H9 (cell line): ENCODE results near the gene CENPO. TPM values are rescaled to one million over a fixed set of nuclear protein-coding genes. Genes with fewer than 3 reads are reported as not detected.

ENCODE experiments used
- DNase-seq: peaks from one replicate; pipeline ENCODE4 v3.0.0-alpha.2; 2017
- H2AFZ ChIP-seq: one replicate; pipeline ENCODE4 v1.6.1; 2013; ENCODE audit warnings: mild to moderate bottlenecking, low read length, control low read depth, moderate library complexity
- H2AK5ac ChIP-seq: 2 replicates; pipeline ENCODE4 v1.6.1; 2013; ENCODE audit warnings: low read length, control low read depth, mixed read lengths; ENCODE audit not compliant: insufficient read length
- H2BK120ac ChIP-seq: one replicate; pipeline ENCODE4 v1.6.1; 2013; ENCODE audit warnings: low read depth, mild to moderate bottlenecking, low read length, control low read depth, inconsistent platforms; ENCODE audit not compliant: poor library complexity, severe bottlenecking
- H2BK12ac ChIP-seq: 2 replicates; pipeline ENCODE4 v1.6.1; 2013; ENCODE audit warnings: low read length, control low read depth, mixed read lengths, low read depth; ENCODE audit not compliant: insufficient read length
- H2BK15ac ChIP-seq: 2 replicates; pipeline ENCODE4 v1.6.1; 2013; ENCODE audit warnings: low read depth, low read length, control low read depth
- H2BK20ac ChIP-seq: one replicate; pipeline ENCODE4 v1.6.1; 2013; ENCODE audit warnings: low read depth, mild to moderate bottlenecking, low read length, control low read depth, inconsistent platforms; ENCODE audit not compliant: poor library complexity, severe bottlenecking
- H2BK5ac ChIP-seq: 2 replicates; pipeline ENCODE4 v1.6.1; 2013; ENCODE audit warnings: low read length, control low read depth, mixed read lengths; ENCODE audit not compliant: insufficient read length
- H3K14ac ChIP-seq: 2 replicates; pipeline ENCODE4 v1.6.1; 2013; ENCODE audit warnings: low read length, control low read depth; ENCODE audit not compliant: insufficient read depth
- H3K18ac ChIP-seq: 2 replicates; pipeline ENCODE4 v1.6.1; 2013; ENCODE audit warnings: low read depth, mild to moderate bottlenecking, mixed read lengths, low read length, control low read depth; ENCODE audit not compliant: insufficient read length
- H3K23ac ChIP-seq: 2 replicates; pipeline ENCODE4 v1.6.1; 2013; ENCODE audit warnings: low read length, control low read depth, mixed read lengths, low read depth; ENCODE audit not compliant: insufficient read length
- H3K23me2 ChIP-seq: 2 replicates; pipeline ENCODE4 v1.6.1; 2013; ENCODE audit warnings: low read depth, mild to moderate bottlenecking, mixed read lengths, low read length, control low read depth; ENCODE audit not compliant: insufficient read length, poor library complexity, severe bottlenecking
- H3K27ac ChIP-seq: 2 replicates; pipeline ENCODE4 v1.5.1; 2013; ENCODE audit warnings: low read length, control low read depth, mixed read lengths, low read depth; ENCODE audit not compliant: insufficient read length
- H3K27me3 ChIP-seq: 2 replicates; pipeline ENCODE4 v1.6.1; 2013; ENCODE audit warnings: low read length, control low read depth, inconsistent platforms; ENCODE audit not compliant: insufficient read depth
- H3K4ac ChIP-seq: 2 replicates; pipeline ENCODE4 v1.6.1; 2013; ENCODE audit warnings: low read depth, mild to moderate bottlenecking, control low read depth, inconsistent platforms, low read length, moderate library complexity
- H3K4me1 ChIP-seq: 2 replicates; pipeline ENCODE4 v1.6.1; 2013; ENCODE audit warnings: low read length, control low read depth, inconsistent platforms; ENCODE audit not compliant: insufficient read depth
- H3K4me2 ChIP-seq: 2 replicates; pipeline ENCODE4 v1.6.1; 2013; ENCODE audit warnings: low read length, control low read depth, mixed read lengths; ENCODE audit not compliant: insufficient read length, insufficient read depth
- H3K56ac ChIP-seq: 2 replicates; pipeline ENCODE4 v1.6.1; 2013; ENCODE audit warnings: low read depth, mild to moderate bottlenecking, mixed read lengths, low read length, control low read depth; ENCODE audit not compliant: insufficient read length
- H3K79me1 ChIP-seq: 2 replicates; pipeline ENCODE4 v1.6.1; 2013; ENCODE audit warnings: low read depth, mild to moderate bottlenecking, moderate library complexity, low read length, control low read depth, inconsistent platforms; ENCODE audit not compliant: insufficient read depth, poor library complexity, severe bottlenecking
- H3K79me2 ChIP-seq: 2 replicates; pipeline ENCODE4 v1.6.1; 2013; ENCODE audit warnings: low read length, control low read depth, inconsistent platforms; ENCODE audit not compliant: insufficient read depth
- H3K9ac ChIP-seq: 2 replicates; pipeline ENCODE4 v1.6.1; 2013; ENCODE audit warnings: low read length, control low read depth, mixed read lengths; ENCODE audit not compliant: insufficient read length; ENCODE audit errors: extremely low read depth
- H3K9me3 ChIP-seq: one replicate; pipeline ENCODE4 v1.6.1; 2013; ENCODE audit warnings: low read depth, low read length, inconsistent platforms; ENCODE audit not compliant: control insufficient read depth
- H3T11ph ChIP-seq: one replicate; pipeline ENCODE4 v1.6.1; 2013; ENCODE audit warnings: mild to moderate bottlenecking, low read length, control low read depth, inconsistent platforms
- H4K20me1 ChIP-seq: one replicate; pipeline ENCODE4 v1.6.1; 2013; ENCODE audit not compliant: control insufficient read depth, insufficient read length, insufficient read depth
- H4K5ac ChIP-seq: 2 replicates; pipeline ENCODE4 v1.6.1; 2013; ENCODE audit warnings: low read depth, mild to moderate bottlenecking, mixed read lengths, low read length, control low read depth; ENCODE audit not compliant: insufficient read length
- H4K8ac ChIP-seq: replicated peaks from 2 replicates; pipeline ENCODE4 v1.6.1; 2013; ENCODE audit warnings: low read length, control low read depth, mixed read lengths, low read depth; ENCODE audit not compliant: insufficient read length
- H4K91ac ChIP-seq: 2 replicates; pipeline ENCODE4 v1.6.1; 2013; ENCODE audit warnings: low read depth, mild to moderate bottlenecking, moderate library complexity, mixed read lengths, low read length, control low read depth; ENCODE audit not compliant: insufficient read length
- H3K27ac Mint-ChIP-seq, 3 experiments: 2 replicates in 2 of 3; 3 replicates in 1 of 3; pipeline ENCODE4 v1.8.0; 2020 to 2021; ENCODE audit warnings: mixed read lengths in 3 of 3, mild to moderate bottlenecking in 1 of 3, moderate library complexity in 1 of 3
- H3K27me3 Mint-ChIP-seq: 2 replicates; pipeline ENCODE4 v1.8.0; 2021; ENCODE audit warnings: low read depth, mild to moderate bottlenecking, moderate library complexity, mixed read lengths
- H3K36me3 Mint-ChIP-seq, 3 experiments: 2 replicates in 2 of 3; 3 replicates in 1 of 3; pipeline ENCODE4 v1.8.0; 2020 to 2021; ENCODE audit warnings: low read depth in 3 of 3, mixed read lengths in 3 of 3; ENCODE audit not compliant: insufficient read depth in 1 of 3
- H3K4me1 Mint-ChIP-seq, 2 experiments: 2 replicates each; pipeline ENCODE4 v1.8.0; 2020; ENCODE audit warnings: mixed read lengths in 2 of 2
- H3K4me3 Mint-ChIP-seq, 2 experiments: 2 replicates in 1 of 2; 3 replicates in 1 of 2; pipeline ENCODE4 v1.8.0; 2020 to 2021; ENCODE audit warnings: mild to moderate bottlenecking in 2 of 2, mixed read lengths in 2 of 2, moderate library complexity in 1 of 2
- H3K9me3 Mint-ChIP-seq, 2 experiments: 2 replicates in 1 of 2; 3 replicates in 1 of 2; pipeline ENCODE4 v1.8.0; 2020; ENCODE audit warnings: mild to moderate bottlenecking in 2 of 2, mixed read lengths in 2 of 2, moderate library complexity in 1 of 2
- WGBS: extraction: QIAGEN DNeasy Blood & Tissue Kit; methylation state at CpG from one replicate; pipeline ENCODE4 v1.1.7; 2013; ENCODE audit warnings: missing lambda C conversion rate, low lambda C conversion rate, mixed read lengths; ENCODE audit not compliant: insufficient read length; ENCODE audit errors: extremely low coverage; 5-methylcytosine and 5-hydroxymethylcytosine counted together
- total RNA-seq: library from RNA; stranded (reverse); gene quantifications from 2 replicates; pipeline ENCODE4 v1.2.1, GENCODE V29; 2021
- TF ChIP-seq, protein P1 (sequence below): fragments of 200-600 bp; sonication (generic); conservative IDR thresholded peaks from 3 replicates; pipeline ENCODE4 v1.8.0; 2021; ENCODE audit warnings: antibody characterized with exemption, mild to moderate bottlenecking

The CENPO gene
- total RNA-seq, 1 experiment from 2014 or later, result 49.5 TPM

DNA sequence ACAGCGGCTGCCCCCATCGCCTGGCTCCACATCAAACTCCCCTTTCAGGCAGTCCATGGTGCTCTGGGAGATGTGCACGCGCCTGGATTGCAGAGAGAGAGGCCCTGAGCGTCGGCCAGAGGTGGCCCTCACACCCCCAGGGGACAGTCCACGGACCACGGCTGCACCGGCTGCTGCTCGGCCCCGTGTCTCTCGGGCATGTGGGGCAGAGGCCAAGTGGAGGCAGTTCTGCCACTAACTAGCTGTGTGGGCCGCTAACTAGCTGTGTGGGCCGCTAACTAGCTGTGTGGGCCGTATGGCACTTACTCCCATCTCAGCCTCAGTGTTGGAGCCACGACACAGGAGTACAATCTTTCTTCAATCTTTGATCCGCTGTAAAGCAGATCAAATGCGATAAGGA lies 45.3 kb downstream of the CENPO start:
- Histone ChIP-seq H3K18ac (no peak overlapping the region), H3K4me1 (no peaks in the 10 kb centered on the region), H4K20me1 (no peaks in the 10 kb centered on the region), H3K9ac (no peak overlapping the region), H2AFZ (no peak overlapping the region), H3K4me2 (no peak overlapping the region), H3K79me2 (no peaks in the 10 kb centered on the region), H3K14ac (no peak overlapping the region), H2BK12ac (no peak overlapping the region), H4K8ac (no peak overlapping the region), H2BK20ac (no peak overlapping the region), H4K5ac (no peak overlapping the region), H3K27ac (no peak overlapping the region), H2BK120ac (no peak overlapping the region), H2BK5ac (no peak overlapping the region), H2AK5ac (no peak overlapping the region), H3K23ac (no peak overlapping the region), H3T11ph (no peak overlapping the region), H3K27me3 (no peaks in the 10 kb centered on the region), H4K91ac (no peak overlapping the region), H3K9me3 (no peaks in the 10 kb centered on the region), H3K56ac (no peak overlapping the region), H2BK15ac (no peak overlapping the region), H3K4ac (no peak overlapping the region), H3K23me2 (no peaks in the 10 kb centered on the region), H3K79me1 (no peaks in the 10 kb centered on the region)
- Mint-ChIP-seq H3K9me3 (peaks cover 0 to 6% of the 10 kb centered on the region in 2 experiments; a peak in 3 of 5 replicates), H3K4me1 (peaks cover 7 to 12% of the 10 kb centered on the region in 2 experiments), H3K27me3 (no peaks in the 10 kb centered on the region; the same call in 1 of the 2 replicates), H3K4me3 (no peak overlapping the region), H3K36me3 (peaks cover 40 to 46% (median 45%) of the 10 kb centered on the region in 3 experiments; a peak in 6 of 7 replicates), H3K27ac (no peak overlapping the region)
- DNase-seq, result no peak
- whole genome bisulfite sequencing, result no CpG with 5 or more reads among the region's 18 CpGs
- TF ChIP-seq, protein P1, sequence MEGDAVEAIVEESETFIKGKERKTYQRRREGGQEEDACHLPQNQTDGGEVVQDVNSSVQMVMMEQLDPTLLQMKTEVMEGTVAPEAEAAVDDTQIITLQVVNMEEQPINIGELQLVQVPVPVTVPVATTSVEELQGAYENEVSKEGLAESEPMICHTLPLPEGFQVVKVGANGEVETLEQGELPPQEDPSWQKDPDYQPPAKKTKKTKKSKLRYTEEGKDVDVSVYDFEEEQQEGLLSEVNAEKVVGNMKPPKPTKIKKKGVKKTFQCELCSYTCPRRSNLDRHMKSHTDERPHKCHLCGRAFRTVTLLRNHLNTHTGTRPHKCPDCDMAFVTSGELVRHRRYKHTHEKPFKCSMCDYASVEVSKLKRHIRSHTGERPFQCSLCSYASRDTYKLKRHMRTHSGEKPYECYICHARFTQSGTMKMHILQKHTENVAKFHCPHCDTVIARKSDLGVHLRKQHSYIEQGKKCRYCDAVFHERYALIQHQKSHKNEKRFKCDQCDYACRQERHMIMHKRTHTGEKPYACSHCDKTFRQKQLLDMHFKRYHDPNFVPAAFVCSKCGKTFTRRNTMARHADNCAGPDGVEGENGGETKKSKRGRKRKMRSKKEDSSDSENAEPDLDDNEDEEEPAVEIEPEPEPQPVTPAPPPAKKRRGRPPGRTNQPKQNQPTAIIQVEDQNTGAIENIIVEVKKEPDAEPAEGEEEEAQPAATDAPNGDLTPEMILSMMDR, result no peak
